GM12865 (cell line): ENCODE results near the gene ALOXE3.

Experiments used
- DNase-seq: peaks from one replicate; pipeline ENCODE4 v3.0.0; 2010; ENCODE audit warnings: low read depth
- H3K4me3 ChIP-seq: 2 replicates; pipeline ENCODE4 v1.5.1; 2011; ENCODE audit warnings: mild to moderate bottlenecking, low read depth, low read length, control low read depth
- TF ChIP-seq, protein P1 (sequence below): IDR thresholded peaks from 2 replicates; pipeline ENCODE4 v1.5.1; 2011; ENCODE audit warnings: low read length, control low read depth, low read depth, inconsistent platforms; ENCODE audit not compliant: insufficient read depth; ENCODE audit errors: missing control alignments

The ALOXE3 gene

DNA sequence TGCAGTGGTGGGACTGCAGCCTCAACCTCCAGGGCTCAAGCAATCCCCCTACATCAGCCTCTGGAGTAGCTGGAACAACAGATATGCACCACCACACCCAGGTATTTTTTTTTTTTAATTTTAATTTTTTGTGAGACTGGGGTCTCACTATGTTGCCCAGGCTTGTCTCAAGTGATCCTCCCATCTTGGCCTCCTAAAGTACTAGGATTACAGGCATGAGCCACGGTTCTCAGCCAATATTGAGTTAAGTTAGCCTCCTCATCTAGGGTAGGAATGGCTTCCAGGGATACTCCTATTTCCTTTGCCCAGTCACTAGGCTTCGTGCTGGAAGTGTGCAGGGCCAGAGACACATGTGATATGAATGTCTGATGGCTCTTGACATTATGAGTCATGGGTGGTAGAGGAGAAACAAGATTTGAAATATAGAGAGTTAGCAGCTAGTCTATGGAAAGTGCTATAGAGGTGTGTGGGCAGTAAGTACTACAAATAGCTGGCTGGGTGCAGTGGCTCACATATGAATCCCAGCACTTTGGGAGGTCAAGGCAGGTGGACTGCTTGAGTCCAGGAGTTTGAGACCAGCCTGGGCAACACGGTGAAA is 13.6 kb upstream of the ALOXE3 start:
- DNase-seq, result no peak
- no peak overlapping the region for H3K4me3 ChIP-seq
- TF ChIP-seq, protein P1, sequence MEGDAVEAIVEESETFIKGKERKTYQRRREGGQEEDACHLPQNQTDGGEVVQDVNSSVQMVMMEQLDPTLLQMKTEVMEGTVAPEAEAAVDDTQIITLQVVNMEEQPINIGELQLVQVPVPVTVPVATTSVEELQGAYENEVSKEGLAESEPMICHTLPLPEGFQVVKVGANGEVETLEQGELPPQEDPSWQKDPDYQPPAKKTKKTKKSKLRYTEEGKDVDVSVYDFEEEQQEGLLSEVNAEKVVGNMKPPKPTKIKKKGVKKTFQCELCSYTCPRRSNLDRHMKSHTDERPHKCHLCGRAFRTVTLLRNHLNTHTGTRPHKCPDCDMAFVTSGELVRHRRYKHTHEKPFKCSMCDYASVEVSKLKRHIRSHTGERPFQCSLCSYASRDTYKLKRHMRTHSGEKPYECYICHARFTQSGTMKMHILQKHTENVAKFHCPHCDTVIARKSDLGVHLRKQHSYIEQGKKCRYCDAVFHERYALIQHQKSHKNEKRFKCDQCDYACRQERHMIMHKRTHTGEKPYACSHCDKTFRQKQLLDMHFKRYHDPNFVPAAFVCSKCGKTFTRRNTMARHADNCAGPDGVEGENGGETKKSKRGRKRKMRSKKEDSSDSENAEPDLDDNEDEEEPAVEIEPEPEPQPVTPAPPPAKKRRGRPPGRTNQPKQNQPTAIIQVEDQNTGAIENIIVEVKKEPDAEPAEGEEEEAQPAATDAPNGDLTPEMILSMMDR, result no peak

DNA sequence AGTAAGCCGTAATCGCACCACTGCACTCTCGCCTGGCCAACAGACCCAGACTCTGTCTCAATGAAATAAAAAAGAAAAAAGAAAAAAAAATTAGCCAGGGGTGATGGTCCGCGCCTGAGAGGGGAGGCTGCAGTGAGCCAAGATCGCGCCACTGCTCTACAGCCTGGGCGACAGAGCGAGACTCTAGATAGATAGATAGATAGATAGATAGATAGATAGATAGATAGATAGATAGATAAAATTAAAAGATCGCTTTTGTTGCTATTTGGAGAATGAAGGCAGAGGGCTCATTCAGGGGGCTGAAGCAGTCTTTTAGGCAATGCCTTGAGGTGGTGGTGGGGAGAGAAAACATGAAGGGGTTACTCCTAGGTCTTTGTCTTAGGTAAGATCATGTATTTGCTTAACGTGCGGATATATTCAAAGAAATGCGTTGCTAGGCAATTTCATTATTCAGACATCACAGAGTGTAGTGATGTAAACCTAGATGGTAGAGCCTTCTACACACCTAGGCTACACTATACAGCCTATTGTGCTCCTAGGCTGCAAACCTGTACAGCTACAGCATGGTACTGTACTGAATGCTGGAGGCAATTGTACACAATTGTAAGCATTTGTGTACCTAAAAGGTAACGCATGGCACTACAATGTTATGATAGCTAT is 9.9 kb upstream of the ALOXE3 start:
- no peak overlapping the region for H3K4me3 ChIP-seq
- TF ChIP-seq, protein P1, result no peak
- no peak for DNase-seq

DNA sequence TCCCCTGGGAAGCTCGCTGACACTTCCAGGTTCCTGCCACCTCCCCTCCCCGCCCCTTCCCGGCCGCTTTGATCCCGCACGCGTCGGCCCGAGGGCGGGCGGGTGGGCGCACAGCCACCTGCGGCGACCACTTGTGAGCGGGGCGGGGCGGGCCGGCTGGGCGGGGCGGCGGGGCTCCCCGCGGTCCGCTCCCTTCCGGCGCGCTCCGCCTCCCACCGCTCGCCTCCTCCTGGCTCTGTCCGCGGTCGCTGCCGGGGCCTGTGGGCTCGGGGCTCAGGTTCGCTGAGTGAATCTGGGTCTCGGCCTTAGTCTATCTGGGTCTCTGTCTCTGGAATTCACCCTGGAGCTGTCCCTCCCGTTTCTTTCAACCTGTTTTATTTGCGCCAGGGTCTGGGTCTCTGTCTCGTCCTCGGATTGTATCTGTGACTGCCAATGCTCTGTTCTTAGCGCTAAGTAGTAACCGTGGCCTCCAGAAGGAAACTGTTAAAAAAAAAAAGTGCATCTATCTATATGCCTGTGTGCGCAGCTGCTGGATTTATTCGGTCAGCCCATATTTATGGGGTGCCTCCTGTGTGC is 8.3 kb upstream of the ALOXE3 start:
- TF ChIP-seq, protein P1, result no peak
- peak overlapping the region; percentile 77 for H3K4me3 ChIP-seq
- DNase-seq, result peak; percentile 57

DNA sequence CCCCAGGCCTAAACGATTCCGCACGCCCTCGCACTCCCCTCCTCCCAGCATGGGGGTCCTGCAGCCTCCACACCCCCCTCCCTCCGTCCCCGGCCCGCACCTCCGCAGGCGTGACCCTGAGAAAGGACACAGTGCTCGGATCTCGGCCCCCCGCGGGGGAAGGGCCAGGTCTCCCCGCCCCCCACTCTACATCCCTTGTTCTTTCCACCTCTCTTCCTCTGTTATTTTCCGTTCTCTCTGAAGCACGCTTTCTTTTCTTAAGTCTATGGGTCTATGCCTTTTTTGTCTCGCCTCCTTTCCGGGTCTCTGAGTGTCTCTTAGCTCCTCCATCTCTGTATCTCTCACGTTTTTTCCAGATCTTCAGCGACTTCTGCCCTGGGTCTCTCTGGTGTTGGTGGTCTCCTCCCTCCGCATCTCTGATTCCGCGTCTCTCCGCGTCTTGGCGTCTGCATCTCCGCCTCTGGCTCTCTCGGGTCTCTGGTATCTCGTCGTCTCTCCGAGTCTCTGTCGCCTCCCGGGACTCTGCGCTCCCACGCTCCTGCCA is 7.7 kb upstream of the ALOXE3 start:
- DNase-seq, result no peak
- TF ChIP-seq, protein P1, result no peak
- peak overlapping the region; percentile 77 for H3K4me3 ChIP-seq

DNA sequence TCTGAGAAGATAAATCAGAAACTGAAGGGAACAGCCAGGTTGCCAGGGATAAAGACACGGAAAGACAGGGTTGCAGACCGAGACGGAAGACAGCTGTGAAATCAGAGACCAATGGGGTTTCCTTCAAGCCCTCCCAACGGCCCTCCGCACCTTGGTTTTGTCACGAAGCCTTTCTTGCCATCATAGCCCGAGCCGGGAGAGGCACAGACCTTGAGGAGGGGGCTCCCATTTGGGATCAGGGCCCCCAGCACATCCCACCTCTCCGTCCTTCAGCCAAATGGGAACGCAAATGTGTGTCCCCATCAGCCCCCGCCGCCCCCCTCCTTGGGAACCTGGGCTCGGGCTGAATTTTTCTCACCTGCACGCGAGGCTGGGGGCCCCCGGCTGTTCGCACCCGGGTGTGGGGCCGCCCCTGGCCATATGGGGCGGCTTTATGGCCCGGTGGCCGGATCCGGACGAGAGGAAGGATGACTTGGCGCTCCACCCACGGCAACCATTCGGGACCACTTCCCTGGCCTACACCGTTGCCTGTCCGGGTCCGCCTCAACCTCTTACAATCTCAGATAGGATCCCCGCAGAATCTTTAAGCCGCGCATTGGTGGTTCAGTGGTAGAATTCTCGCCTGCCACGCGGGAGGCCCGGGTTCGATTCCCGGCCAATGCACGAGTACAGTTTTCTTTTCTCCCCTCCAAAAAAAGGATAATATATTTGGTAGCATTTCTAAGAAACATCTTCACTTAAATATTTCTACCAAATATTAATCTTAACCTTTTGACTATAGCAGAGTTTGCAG is 7.0 kb upstream of the ALOXE3 start:
- DNase-seq, result peak; percentile 88
- peak overlapping the region; percentile 77 for H3K4me3 ChIP-seq
- TF ChIP-seq, protein P1, result no peak

DNA sequence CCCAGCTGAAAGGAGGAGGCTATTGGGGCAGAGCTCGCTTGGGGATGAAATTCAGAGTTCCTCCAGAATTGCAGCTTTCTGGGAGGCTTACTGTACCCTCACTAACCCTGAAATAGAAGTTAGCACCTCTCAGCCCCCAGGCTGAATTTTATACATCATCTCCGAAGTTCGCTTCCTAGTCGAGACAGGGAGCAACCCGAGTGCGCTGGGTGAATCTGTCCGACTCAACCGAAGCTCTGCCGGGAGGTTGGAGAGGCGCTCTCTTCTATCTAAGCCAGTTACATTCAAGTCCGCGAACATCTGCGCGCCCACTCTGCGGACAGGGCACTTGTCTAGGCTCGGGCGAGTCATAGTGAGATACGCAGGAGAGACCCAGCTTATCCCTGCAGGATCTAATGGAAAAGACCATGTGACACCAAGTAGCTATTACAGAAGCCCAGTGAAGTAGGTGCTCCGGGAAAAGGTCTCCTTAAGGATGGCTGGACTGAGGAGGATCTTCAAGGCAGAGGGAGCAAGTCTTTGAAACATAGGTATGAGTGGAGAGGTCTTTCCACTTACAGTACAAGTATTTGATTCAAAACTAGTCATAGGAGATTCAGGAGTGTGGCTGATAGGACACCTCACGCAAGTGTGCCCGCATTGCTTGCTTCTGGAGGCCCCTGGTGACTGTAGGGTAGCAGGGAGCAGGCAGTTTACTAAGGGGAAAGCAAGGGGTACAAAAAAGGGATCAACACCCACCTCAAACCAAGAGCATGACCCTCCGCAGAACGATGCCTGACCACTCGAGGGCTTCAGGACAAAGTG is 6.2 kb upstream of the ALOXE3 start:
- DNase-seq, result peak; percentile 42
- TF ChIP-seq, protein P1, result no peak
- peak overlapping the region; percentile 77 for H3K4me3 ChIP-seq
